ENCODE results near the gene SLC35A2.

The SLC35A2 gene

DNA sequence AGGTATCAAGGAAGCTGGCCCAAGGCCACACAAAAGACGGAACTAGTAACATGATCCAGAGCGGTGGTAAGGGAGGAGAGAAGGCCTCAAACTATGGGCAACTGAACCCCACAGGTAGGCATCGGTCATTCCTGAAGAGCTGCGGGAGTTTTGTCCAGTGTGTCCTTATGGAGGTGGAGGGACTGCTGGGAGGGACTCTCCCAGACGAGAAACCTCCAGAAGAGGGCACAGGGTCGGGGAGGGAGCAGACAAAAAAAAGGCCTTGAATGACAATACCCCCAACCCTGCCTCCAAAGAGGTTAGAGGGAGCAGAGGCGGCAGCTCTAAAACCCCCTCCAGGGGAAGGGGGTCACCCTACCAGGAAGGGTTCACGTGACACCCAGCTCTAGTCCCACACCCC is 7.3 kb downstream of the SLC35A2 start:
- Histone ChIP-seq H3K4me3 (ENCODE audit: low read length) (no peak overlapping the region), H3K4me1 (ENCODE audit: low read length) (peaks cover 5% of the 10 kb centered on the region), H3K79me2 (ENCODE audit: low read length) (peaks cover 15% of the 10 kb centered on the region), H3K36me3 (replicated peaks; ENCODE audit: low read depth, low read length) (peaks cover 20% of the 10 kb centered on the region), H3K27me3 (ENCODE audit: low read depth, low read length) (no peaks in the 10 kb centered on the region), H4K20me1 (ENCODE audit: insufficient read depth, low read length) (no peaks in the 10 kb centered on the region), H3K4me2 (ENCODE audit: low read length) (no peak overlapping the region), H3K9me3 (ENCODE audit: insufficient read depth, low read length) (no peaks in the 10 kb centered on the region), H3K27ac (ENCODE audit: low read length) (no peak overlapping the region), H2AFZ (ENCODE audit: low read depth, low read length) (no peak overlapping the region), H3K9ac (ENCODE audit: low read length) (no peak overlapping the region)
- TF ChIP-seq, protein P1, sequence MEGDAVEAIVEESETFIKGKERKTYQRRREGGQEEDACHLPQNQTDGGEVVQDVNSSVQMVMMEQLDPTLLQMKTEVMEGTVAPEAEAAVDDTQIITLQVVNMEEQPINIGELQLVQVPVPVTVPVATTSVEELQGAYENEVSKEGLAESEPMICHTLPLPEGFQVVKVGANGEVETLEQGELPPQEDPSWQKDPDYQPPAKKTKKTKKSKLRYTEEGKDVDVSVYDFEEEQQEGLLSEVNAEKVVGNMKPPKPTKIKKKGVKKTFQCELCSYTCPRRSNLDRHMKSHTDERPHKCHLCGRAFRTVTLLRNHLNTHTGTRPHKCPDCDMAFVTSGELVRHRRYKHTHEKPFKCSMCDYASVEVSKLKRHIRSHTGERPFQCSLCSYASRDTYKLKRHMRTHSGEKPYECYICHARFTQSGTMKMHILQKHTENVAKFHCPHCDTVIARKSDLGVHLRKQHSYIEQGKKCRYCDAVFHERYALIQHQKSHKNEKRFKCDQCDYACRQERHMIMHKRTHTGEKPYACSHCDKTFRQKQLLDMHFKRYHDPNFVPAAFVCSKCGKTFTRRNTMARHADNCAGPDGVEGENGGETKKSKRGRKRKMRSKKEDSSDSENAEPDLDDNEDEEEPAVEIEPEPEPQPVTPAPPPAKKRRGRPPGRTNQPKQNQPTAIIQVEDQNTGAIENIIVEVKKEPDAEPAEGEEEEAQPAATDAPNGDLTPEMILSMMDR (IDR thresholded peaks at IDR 0.05; ENCODE audit: low read depth, low read length): no peak
- no peak for TF ChIP-seq EZH2phosphoT487 (IDR thresholded peaks at IDR 0.05; ENCODE audit: low read depth)

DNA sequence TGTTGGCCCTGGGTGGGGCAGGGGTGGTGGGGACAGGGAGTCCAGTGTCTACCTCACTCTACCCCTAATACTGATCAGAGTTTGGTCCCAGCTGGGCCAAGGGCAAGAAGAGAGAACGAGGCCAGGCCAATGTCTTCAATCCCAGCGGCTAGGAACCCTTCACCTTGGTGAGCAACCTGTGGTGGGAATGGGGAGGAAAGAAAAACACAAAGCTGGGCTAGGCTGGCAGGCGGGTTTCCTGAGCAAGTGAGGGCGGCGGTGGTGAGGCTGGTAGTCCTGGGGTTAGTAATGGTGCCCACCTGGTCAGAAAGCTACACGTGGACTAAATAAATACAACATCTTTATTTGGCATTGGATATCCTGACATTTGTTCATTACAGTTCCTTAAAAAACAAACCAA is 8.2 kb downstream of the SLC35A2 start:
- Histone ChIP-seq H3K27ac (ENCODE audit: low read length) (no peak overlapping the region), H3K9ac (ENCODE audit: low read length) (no peak overlapping the region), H3K4me2 (ENCODE audit: low read length) (no peak overlapping the region), H3K4me1 (ENCODE audit: low read length) (peaks cover 8% of the 10 kb centered on the region), H3K4me3 (ENCODE audit: low read length) (no peak overlapping the region), H3K27me3 (ENCODE audit: low read depth, low read length) (no peaks in the 10 kb centered on the region), H2AFZ (ENCODE audit: low read depth, low read length) (no peak overlapping the region), H4K20me1 (ENCODE audit: insufficient read depth, low read length) (no peaks in the 10 kb centered on the region), H3K9me3 (ENCODE audit: insufficient read depth, low read length) (no peaks in the 10 kb centered on the region), H3K36me3 (replicated peaks; ENCODE audit: low read depth, low read length) (peaks cover 21% of the 10 kb centered on the region), H3K79me2 (ENCODE audit: low read length) (peaks cover 24% of the 10 kb centered on the region)
- no peak for TF ChIP-seq EZH2phosphoT487 (IDR thresholded peaks at IDR 0.05; ENCODE audit: low read depth)
- TF ChIP-seq, protein P1 (IDR thresholded peaks at IDR 0.05; ENCODE audit: low read depth, low read length): no peak

DNA sequence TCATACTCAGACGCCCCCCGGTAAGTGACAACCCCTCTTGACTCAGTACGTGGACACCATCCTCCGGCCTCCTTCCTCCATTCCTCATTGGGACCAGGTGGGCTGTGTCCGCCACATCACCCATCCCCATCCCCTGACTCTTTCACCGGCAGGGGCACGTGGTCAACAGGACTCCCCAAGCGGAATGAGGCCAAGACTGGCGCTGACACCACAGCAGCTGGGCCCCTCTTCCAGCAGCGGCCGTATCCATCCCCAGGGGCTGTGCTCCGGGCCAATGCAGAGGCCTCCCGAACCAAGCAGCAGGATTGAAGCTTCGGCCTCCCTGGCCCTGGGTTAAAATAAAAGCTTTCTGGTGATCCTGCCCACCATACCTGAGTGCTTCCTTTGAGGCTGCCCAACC is 8.7 kb downstream of the SLC35A2 start:
- peaks cover 21% of the 10 kb centered on the region for H3K36me3 ChIP-seq (replicated peaks; ENCODE audit: low read depth, low read length)
- no peak overlapping the region for H2AFZ ChIP-seq (ENCODE audit: low read depth, low read length)
- no peaks in the 10 kb centered on the region for H3K9me3 ChIP-seq (ENCODE audit: insufficient read depth, low read length)
- no peak overlapping the region for H3K4me3 ChIP-seq (ENCODE audit: low read length)
- no peak overlapping the region for H3K4me2 ChIP-seq (ENCODE audit: low read length)
- peaks cover 26% of the 10 kb centered on the region for H3K79me2 ChIP-seq (ENCODE audit: low read length)
- no peaks in the 10 kb centered on the region for H4K20me1 ChIP-seq (ENCODE audit: insufficient read depth, low read length)
- no peak overlapping the region for H3K27ac ChIP-seq (ENCODE audit: low read length)
- H3K9ac ChIP-seq (ENCODE audit: low read length): no peak overlapping the region
- TF ChIP-seq, protein P1 (IDR thresholded peaks at IDR 0.05; ENCODE audit: low read depth, low read length): no peak
- no peak for TF ChIP-seq EZH2phosphoT487 (IDR thresholded peaks at IDR 0.05; ENCODE audit: low read depth)
- no peaks in the 10 kb centered on the region for H3K27me3 ChIP-seq (ENCODE audit: low read depth, low read length)
- peaks cover 8% of the 10 kb centered on the region for H3K4me1 ChIP-seq (ENCODE audit: low read length)

DNA sequence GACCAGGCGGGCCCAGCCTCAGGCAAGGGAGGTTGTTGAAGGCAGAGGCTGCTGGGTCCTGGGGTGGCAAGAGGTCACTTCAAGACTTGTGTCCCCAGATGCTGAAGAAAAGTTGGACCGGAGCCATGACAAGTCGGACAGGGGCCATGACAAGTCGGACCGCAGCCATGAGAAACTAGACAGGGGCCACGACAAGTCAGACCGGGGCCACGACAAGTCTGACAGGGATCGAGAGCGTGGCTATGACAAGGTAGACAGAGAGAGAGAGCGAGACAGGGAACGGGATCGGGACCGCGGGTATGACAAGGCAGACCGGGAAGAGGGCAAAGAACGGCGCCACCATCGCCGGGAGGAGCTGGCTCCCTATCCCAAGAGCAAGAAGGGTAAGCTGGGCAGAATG is 9.3 kb downstream of the SLC35A2 start:
- Histone ChIP-seq H3K9me3 (ENCODE audit: insufficient read depth, low read length) (no peaks in the 10 kb centered on the region), H3K4me3 (ENCODE audit: low read length) (no peak overlapping the region), H3K79me2 (ENCODE audit: low read length) (peaks cover 30% of the 10 kb centered on the region), H3K36me3 (replicated peaks; ENCODE audit: low read depth, low read length) (peaks cover 21% of the 10 kb centered on the region), H3K4me2 (ENCODE audit: low read length) (no peak overlapping the region), H4K20me1 (ENCODE audit: insufficient read depth, low read length) (no peaks in the 10 kb centered on the region), H2AFZ (ENCODE audit: low read depth, low read length) (no peak overlapping the region), H3K4me1 (ENCODE audit: low read length) (peaks cover 8% of the 10 kb centered on the region), H3K27ac (ENCODE audit: low read length) (no peak overlapping the region), H3K9ac (ENCODE audit: low read length) (no peak overlapping the region), H3K27me3 (ENCODE audit: low read depth, low read length) (no peaks in the 10 kb centered on the region)
- no peak for TF ChIP-seq EZH2phosphoT487 (IDR thresholded peaks at IDR 0.05; ENCODE audit: low read depth)
- TF ChIP-seq, protein P1 (IDR thresholded peaks at IDR 0.05; ENCODE audit: low read depth, low read length): no peak
